Measurements from ENCODE around the gene SLC9A5.

Gene SLC9A5

GRCh38 chr16:67238806-67239470 is 9.8 kb upstream of the SLC9A5 start:
- TF ChIP-seq CTCF (IDR thresholded peaks at IDR 0.05): no peak

- TF ChIP-seq CTCF (IDR thresholded peaks at IDR 0.05): no peak
Measured at GRCh38 chr16:67240506-67240905, 8.3 kb upstream of the SLC9A5 start.

- TF ChIP-seq CTCF (IDR thresholded peaks at IDR 0.05): no peak
Measured at GRCh38 chr16:67241008-67241900, 7.5 kb upstream of the SLC9A5 start.

- no peak for TF ChIP-seq CTCF (IDR thresholded peaks at IDR 0.05)
Measured at GRCh38 chr16:67242138-67242730, 6.5 kb upstream of the SLC9A5 start.

- no peak for TF ChIP-seq CTCF (IDR thresholded peaks at IDR 0.05)
Measured at GRCh38 chr16:67243481-67243880, 5.3 kb upstream of the SLC9A5 start.

- TF ChIP-seq CTCF (IDR thresholded peaks at IDR 0.05): no peak
Measured at GRCh38 chr16:67244387-67245185, 4.2 kb upstream of the SLC9A5 start.

GRCh38 chr16:67245186-67245585 is 3.6 kb upstream of the SLC9A5 start:
- TF ChIP-seq CTCF (IDR thresholded peaks at IDR 0.05): no peak

All from LNCAP (cell line).